HG03060 (cell line): ENCODE data around the gene BCAS3.
"Not testable (repeated sequence)": the region's sequence is repeated elsewhere in the genome, so short reads cannot be mapped to it uniquely, and the experiment has no call there.

ENCODE experiments used
- ATAC-seq: cut with Tn5 transposase; IDR thresholded peaks from one replicate; pipeline ENCODE4 v1.9.1; 2021; ENCODE audit warnings: low read depth, moderate number of reproducible peaks; ENCODE audit not compliant: unreplicated experiment

Gene BCAS3

DNA sequence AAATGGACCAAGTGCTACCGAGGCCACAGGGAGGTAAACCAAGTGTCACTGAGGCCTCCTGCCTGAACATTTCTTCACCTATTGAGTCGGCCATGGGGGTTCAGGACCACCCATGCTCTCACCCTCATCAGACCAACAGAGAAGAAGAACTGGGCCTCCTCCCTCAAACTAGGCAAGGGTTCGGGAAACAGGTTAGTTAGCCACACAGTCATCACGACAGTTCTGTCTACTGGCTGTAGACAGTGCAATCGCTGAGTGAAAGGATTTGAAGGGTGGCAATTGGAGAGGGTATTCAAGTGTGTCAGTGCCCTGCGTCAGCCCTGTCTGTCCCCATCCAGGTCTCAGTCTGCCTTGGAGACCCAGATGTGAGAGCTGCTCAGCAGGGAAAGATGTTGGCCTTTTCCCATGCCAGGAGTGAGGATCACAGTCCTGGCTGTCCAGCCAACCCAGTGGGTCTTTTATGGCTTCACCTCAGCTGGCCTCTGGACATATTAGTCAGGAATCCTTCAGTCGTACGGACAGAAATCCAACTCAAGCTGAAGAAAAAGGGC is 741.9 kb downstream of the BCAS3 start:
- ATAC-seq, result no peak

DNA sequence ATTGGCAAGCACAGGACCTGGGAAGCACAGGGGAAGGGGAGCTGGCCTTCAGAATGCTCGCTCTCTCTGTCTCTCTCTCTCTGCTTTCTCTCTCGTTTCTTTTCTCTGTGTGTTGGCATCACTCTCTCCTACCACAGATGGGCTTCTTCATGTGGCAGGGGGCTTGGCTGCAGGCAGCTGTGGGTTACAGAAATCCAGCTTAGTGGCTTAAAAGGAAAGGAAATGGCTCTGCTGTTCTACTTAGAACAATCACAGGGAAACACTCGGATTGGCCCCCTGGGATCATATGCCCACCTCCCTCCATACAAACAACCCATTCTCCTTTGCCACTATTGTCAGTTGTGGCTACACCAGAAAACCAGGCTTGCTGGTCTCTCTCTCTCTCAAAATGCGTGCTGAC is 742.4 kb downstream of the BCAS3 start:
- ATAC-seq, result no peak

DNA sequence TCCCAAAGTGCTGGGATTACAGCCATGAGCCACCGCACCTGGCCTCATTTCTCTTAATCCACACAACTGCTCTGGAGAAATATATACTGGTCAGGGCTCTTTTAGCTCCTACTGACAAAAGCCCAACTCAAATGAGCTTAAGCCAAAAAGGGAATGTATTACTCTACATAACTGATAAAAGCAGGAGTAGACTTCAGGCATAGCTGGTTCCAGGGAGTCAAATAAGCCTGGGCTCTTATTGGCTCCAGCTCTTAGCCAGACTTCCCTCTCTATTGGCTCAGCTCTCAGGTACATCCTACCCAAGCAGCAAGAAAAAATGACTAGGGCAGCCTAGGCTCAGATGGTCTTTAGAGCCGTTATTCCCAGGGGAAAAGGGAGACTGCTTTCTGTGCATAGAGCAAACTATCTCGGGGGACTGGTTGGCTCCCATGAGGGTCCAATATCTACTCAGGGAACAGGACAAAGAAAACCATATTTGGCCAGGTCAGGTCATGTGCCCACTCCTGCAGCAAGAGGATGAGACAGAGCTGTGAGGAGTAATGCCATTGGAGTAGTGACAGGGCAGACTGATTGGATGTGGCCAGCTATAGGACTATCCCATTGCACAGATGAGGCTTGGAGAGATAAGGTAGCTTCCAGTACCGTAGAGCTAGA is 743.2 kb downstream of the BCAS3 start:
- ATAC-seq, result no peak

GRCh38 chr17:61421460-61421859 is 743.8 kb downstream of the BCAS3 start:
- no peak for ATAC-seq

DNA sequence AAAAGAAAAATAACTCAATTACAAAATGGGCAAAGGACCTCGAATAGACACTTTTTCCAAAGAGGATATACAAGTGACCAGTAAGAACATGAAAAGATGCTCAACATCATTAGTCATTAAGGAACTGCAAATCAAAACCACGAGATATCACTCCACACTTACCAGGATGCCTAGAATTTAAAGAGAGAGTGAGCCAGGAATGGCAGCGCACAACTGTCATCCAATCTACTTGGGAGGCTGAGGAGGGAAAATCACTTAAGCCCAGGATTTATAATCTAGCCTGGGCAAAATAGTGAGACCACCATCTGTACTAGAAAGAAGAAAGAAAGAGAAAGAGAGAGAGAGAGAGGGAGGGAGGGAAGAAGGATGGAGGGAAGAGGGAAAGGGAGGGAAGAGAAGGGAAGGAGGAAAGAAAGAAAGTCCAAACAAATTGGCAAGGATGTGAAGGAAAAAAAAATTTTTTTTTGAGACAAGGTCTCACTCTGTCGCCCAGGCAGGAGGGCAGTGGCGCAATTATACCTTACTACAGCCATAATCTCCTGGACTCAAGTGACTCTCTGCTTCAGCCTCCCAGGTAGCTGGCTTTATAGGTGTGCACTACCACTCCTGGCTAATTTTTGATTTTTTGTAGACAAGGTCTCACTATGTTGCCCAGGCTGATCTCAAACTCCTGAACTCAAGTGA is 744.6 kb downstream of the BCAS3 start:
- no peak for ATAC-seq

DNA sequence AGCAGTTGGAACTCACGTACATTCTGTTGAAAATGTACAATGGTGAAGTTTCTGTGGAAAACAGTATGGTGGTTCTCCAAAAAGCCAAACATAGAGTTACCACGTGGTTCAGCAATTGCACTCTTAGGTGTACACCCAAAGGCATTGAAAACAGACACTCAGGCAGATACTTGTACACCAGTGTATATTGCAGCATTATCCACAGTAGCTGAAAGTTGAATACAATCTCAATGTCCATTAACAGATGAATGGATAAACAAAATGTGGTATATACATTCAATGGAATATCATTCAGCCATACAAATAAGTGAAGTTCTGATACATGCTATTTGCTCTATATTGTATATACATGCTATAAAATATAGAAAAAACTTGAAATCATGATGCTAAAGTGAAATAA is 745.2 kb downstream of the BCAS3 start:
- ATAC-seq, result no peak

DNA sequence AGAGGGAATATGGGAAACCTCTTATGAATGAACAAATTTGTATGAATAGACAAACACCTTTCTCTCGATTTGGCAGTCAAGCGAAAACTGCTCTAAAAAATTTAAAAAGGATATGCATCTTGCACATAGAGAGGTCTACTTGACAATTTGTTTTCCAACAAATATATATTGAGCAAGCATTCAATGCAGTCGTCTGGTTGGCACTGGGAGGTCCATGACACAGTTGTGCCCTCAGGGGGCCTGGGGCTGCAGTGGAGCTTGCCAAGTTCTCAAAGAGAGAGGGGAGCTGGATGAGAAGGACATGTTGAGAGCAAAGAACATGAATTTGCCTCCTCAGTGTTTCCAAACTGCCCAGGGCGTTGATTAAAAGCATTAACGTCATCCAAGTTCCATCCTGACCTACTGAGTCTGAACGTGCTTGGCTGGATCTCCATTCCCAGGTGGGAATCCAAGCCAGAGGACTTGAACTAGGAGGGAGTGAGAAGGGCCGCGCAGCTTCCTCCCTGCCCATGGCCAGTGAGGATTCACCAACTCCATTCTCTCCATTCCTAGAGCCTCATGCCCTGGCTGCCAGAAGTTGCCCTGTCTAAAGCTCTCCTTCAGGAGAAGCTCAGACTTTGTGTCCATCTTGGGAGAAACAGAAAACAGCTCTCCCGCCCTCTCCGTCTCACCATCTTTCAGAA is 746.5 kb downstream of the BCAS3 start:
- no peak for ATAC-seq

DNA sequence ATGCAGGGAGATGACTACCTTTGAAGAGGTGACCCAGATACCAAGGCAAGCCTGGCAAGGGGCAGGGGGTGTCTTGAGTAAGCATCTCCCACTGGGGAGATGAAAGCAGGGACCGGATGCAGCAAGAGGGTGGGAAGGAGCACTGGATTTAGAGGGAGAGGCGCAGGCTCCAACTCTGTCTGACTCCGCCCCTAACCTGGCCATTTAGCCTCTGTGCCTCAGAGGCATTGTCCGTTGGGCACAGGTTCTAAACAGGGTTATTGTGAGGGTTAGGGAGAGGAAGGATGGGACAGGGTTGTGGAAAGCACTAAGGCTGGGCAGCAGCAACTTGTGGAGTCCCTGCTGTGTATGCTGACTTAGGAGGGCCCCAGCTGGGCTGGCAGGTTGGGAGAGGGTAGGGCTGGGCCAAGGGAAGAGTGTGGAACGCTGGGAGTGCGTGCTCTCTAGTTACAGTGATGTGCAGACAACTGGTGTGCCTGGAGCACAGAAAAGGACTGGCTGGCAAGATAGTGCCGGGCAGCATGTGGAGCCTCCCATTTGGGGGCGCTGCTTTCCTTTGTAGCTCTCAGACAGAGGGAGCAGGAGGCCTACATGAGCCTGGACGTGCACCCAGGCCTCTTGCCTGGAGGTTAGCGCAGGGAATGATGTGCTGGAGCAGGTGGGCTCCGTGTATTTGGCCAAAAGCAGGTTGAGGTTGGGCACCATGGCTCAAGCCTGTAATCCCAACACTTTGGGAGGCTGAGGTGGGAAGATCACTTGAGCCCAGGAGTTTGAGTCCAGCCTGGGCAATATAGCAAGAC is 748.2 kb downstream of the BCAS3 start:
- no peak for ATAC-seq

GRCh38 chr17:61426482-61427304 is 749.0 kb downstream of the BCAS3 start:
- ATAC-seq, result no peak

DNA sequence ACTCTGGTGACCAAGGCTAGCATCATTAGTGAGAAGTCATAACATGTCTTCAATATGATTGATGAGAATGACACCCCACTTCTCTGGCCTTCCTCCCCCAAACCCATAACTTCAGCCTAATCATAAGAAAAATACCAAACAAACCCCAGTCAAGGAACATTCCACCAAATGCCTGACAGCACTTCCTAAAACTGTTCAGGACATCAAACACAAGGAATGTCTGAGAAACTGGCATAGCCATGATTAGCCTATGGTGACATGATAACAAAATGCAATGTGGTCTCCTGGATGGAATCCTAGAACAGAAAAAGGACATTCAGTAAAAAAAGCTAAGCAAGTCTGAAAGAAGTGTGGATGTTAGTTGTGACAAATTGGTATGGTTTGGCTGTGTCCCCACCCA is 749.9 kb downstream of the BCAS3 start:
- ATAC-seq, result no peak

- ATAC-seq, result no peak
Measured at GRCh38 chr17:61429274-61429673, 751.6 kb downstream of the BCAS3 start.

DNA sequence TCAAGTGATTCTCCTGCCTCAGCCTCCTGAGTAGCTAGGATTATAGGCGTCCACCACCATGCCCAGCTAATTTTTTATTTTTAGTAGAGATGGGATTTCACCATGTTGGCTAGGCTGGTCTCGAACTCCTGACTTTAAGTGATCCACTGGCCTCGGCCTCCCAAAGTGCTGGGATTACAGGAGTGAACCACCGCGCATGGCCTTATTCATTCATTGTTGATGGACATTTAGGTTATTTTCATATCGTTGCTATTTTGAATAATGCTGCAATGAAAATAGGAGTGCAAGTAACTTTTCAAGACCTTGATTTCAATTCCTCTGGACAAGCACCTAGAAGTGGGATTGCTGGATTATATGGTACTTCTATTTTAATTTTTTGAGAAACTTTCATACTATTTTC is 752.2 kb downstream of the BCAS3 start:
- not testable (repeated sequence) for ATAC-seq

GRCh38 chr17:61431594-61432311 is 754.1 kb downstream of the BCAS3 start:
- ATAC-seq, result no peak

DNA sequence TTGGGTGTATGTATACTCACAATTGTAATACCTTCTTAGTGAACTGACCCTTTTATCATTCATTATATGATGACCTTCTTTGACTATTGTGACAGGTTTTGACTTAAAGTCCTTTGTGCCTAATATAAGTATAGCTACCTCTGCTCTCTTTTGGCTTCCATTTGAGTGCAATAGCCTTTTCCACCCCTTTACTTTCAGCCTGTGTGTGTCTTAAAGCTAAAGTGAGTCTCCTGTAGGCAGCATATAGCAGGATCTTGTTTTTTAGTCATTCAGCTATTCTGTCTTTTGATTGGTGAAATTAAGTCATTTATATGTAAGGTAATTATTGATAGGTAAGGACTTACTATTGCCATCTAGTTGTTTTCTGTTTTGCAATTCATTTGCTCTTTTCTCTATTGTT is 758.6 kb downstream of the BCAS3 start:
- ATAC-seq, result no peak

GRCh38 chr17:61436995-61437704 is 759.5 kb downstream of the BCAS3 start:
- no peak for ATAC-seq

GRCh38 chr17:61440697-61441096 is 763.0 kb downstream of the BCAS3 start:
- ATAC-seq, result no peak

- not testable (repeated sequence) for ATAC-seq
Measured at GRCh38 chr17:61441507-61441906, 763.9 kb downstream of the BCAS3 start.

DNA sequence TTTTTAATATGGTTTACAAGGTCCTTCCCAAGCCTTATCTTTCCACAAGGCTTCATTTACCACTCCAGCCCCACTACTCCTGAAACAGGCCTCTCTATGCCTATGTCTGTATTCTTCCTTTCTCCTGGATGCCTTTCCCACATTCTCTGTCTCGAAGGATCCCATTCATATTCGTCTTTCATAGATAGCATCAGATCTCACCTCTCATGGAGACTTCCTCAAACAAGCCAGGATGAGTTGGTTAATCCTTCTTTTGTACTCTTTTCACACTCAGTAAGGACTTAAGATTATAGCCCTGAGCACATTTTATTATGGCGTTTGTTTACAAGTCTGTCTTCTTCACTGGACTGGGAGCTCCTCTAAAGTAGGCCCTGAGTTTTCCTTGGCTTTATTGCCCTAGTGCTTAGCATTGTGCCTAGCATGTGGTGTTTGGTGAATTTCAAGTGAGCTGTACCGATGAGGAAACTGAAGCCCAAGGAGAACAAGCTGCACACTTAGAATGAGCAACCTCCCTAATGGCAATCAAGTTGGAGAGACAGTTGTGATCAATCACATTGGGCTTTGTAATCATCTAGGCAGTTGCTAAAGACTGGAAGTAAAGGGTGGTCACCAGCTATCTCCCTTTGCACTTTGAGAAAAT is 764.6 kb downstream of the BCAS3 start:
- no peak for ATAC-seq
